Subcutaneous adipose tissue (tissue), 4 donors: ENCODE data around the gene CYB5D1. TPM values are rescaled to one million over a fixed set of nuclear protein-coding genes. Genes with fewer than 3 reads are reported as not detected.

Experiments
- total RNA-seq, 4 donors: library from RNA; depleted of rRNA; stranded (reverse); fragments of >200 nt; gene quantifications; one replicate each; pipeline ENCODE4 v1.1.0, GENCODE V29; 2016
- TF ChIP-seq, protein P1 (sequence below): fragments of 450-650 bp; IDR thresholded peaks from one replicate; pipeline ENCODE4 v1.5.1; 2016; ENCODE audit warnings: low read depth, mild to moderate bottlenecking, control low read depth, antibody characterized with exemption, moderate library complexity

CYB5D1 gene
- total RNA-seq, 4 donors from 2014 or later, result 4.1 to 7.7 (median 6.3) TPM

- TF ChIP-seq, protein P1, sequence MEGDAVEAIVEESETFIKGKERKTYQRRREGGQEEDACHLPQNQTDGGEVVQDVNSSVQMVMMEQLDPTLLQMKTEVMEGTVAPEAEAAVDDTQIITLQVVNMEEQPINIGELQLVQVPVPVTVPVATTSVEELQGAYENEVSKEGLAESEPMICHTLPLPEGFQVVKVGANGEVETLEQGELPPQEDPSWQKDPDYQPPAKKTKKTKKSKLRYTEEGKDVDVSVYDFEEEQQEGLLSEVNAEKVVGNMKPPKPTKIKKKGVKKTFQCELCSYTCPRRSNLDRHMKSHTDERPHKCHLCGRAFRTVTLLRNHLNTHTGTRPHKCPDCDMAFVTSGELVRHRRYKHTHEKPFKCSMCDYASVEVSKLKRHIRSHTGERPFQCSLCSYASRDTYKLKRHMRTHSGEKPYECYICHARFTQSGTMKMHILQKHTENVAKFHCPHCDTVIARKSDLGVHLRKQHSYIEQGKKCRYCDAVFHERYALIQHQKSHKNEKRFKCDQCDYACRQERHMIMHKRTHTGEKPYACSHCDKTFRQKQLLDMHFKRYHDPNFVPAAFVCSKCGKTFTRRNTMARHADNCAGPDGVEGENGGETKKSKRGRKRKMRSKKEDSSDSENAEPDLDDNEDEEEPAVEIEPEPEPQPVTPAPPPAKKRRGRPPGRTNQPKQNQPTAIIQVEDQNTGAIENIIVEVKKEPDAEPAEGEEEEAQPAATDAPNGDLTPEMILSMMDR, result no peak
These were observed 5.5 kb upstream of the CYB5D1 start for GRCh38 chr17:7852262-7852670.

- TF ChIP-seq, protein P1, result no peak
These were observed 4.7 kb upstream of the CYB5D1 start for GRCh38 chr17:7852919-7853690.

DNA sequence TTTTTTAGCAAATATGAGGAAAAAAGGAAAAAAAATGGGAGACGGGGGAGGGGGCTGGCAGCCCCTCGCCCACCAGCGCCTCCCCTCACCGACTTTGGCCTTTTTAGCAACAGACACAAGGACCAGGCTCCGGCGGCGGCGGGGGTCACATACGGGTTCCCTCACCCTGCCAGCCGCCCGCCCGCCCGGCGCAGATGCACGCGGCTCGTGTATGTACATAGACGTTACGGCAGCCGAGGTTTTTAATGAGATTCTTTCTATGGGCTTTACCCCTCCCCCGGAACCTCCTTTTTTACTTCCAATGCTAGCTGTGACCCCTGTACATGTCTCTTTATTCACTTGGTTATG, 4.1 kb upstream of the CYB5D1 start:
- TF ChIP-seq, protein P1, result no peak

DNA sequence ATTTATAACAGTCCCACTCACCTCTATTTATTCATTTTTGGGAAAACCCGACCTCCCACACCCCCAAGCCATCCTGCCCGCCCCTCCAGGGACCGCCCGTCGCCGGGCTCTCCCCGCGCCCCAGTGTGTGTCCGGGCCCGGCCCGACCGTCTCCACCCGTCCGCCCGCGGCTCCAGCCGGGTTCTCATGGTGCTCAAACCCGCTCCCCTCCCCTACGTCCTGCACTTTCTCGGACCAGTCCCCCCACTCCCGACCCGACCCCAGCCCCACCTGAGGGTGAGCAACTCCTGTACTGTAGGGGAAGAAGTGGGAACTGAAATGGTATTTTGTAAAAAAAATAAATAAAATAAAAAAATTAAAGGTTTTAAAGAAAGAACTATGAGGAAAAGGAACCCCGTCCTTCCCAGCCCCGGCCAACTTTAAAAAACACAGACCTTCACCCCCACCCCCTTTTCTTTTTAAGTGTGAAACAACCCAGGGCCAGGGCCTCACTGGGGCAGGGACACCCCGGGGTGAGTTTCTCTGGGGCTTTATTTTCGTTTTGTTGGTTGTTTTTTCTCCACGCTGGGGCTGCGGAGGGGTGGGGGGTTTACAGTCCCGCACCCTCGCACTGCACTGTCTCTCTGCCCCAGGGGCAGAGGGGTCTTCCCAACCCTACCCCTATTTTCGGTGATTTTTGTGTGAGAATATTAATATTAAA, 3.6 kb upstream of the CYB5D1 start:
- TF ChIP-seq, protein P1, result no peak

- TF ChIP-seq, protein P1, result no peak
These were observed 2.7 kb upstream of the CYB5D1 start, which contains the start of gene TMEM88 for GRCh38 chr17:7854851-7855659. TMEM88 (plus strand) TSS chr17:7855066; CDS start chr17:7855075, 9 bp downstream.

- TF ChIP-seq, protein P1, result no peak
These were observed 2.2 kb upstream of the CYB5D1 start for GRCh38 chr17:7855660-7856010.
